Measurements from ENCODE around the gene ALPK1. TPM values are rescaled to one million over a fixed set of nuclear protein-coding genes. Genes with fewer than 3 reads are reported as not detected.

Gene ALPK1
- 9.5 and 10.4 TPM in 2 replicates for total RNA-seq

GRCh38 chr4:112296949-112297880 is at the start of gene ALPK1:
TSS of gene ALPK1 (plus strand) at chr4:112297369.

Other genes with a start within 250 kb of the ALPK1 start
- 0.89 and 1.0 TPM in 2 replicates for gene FAM241A, start 151.9 kb upstream of the ALPK1 start, total RNA-seq
- gene AP1AR, start 65.6 kb upstream of the ALPK1 start, total RNA-seq, result 8.8 and 10.4 TPM in 2 replicates
- 4.8 and 5.0 TPM in 2 replicates for gene TIFA, start 11.5 kb upstream of the ALPK1 start, total RNA-seq
- gene NEUROG2, start 218.8 kb downstream of the ALPK1 start, total RNA-seq, result not detected in 2 replicates

All from bronchus fibroblast of lung (primary cell).